Neural progenitor cell (in vitro differentiated cells): Measurements from ENCODE around the gene SLC25A19. TPM values are rescaled to one million over a fixed set of nuclear protein-coding genes. Genes with fewer than 3 reads are reported as not detected.

Experiments
- DNase-seq: peaks from one replicate; pipeline ENCODE4 v3.0.0-alpha.2; 2016; ENCODE audit warnings: low spot score
- H2AFZ ChIP-seq: fragments of 200-600 bp; sonication (generic); replicated peaks from 2 replicates; pipeline ENCODE4 v1.6.1; 2016; ENCODE audit warnings: antibody characterized with exemption
- H3F3A ChIP-seq: fragments of 200-600 bp; sonication (generic); 2 replicates; pipeline ENCODE4 v1.6.1; 2016; ENCODE audit warnings: antibody characterized with exemption, low read depth
- H3K27ac ChIP-seq: fragments of 200-600 bp; sonication (generic); 2 replicates; pipeline ENCODE4 v1.5.1; 2016; ENCODE audit warnings: mild to moderate bottlenecking
- H3K27me3 ChIP-seq: fragments of 200-600 bp; sonication (generic); 2 replicates; pipeline ENCODE4 v1.6.1; 2016; ENCODE audit warnings: mild to moderate bottlenecking, moderate library complexity
- H3K36me3 ChIP-seq: fragments of 200-600 bp; sonication (generic); 2 replicates; pipeline ENCODE4 v1.5.1; 2016
- H3K4me1 ChIP-seq: fragments of 200-600 bp; sonication (generic); 2 replicates; pipeline ENCODE4 v1.6.1; 2016; ENCODE audit warnings: mixed run types
- H3K4me2 ChIP-seq: fragments of 200-600 bp; sonication (generic); 2 replicates; pipeline ENCODE4 v1.6.1; 2016
- H3K4me3 ChIP-seq: fragments of 200-600 bp; sonication (generic); 2 replicates; pipeline ENCODE4 v1.5.1; 2016
- H3K79me2 ChIP-seq: fragments of 200-600 bp; sonication (generic); 2 replicates; pipeline ENCODE4 v1.6.1; 2016; ENCODE audit warnings: low read depth
- H3K9ac ChIP-seq: fragments of 200-600 bp; sonication (generic); 2 replicates; pipeline ENCODE4 v1.6.1; 2016
- H3K9me3 ChIP-seq: fragments of 200-600 bp; sonication (generic); 2 replicates; pipeline ENCODE4 v1.5.1; 2016; ENCODE audit warnings: low read depth
- H4K20me1 ChIP-seq: fragments of 200-600 bp; sonication (generic); 2 replicates; pipeline ENCODE4 v1.6.1; 2016; ENCODE audit warnings: low read depth
- H3K27ac Mint-ChIP-seq: 3 replicates; pipeline ENCODE4 v1.8.0; 2021; ENCODE audit warnings: mixed read lengths
- H3K27me3 Mint-ChIP-seq: 2 replicates; pipeline ENCODE4 v1.8.0; 2022; ENCODE audit warnings: low read depth, mild to moderate bottlenecking, inconsistent platforms, moderate library complexity, mixed read lengths; ENCODE audit not compliant: insufficient read depth
- H3K36me3 Mint-ChIP-seq: 3 replicates; pipeline ENCODE4 v1.8.0; 2021; ENCODE audit warnings: mixed read lengths
- H3K4me1 Mint-ChIP-seq: 3 replicates; pipeline ENCODE4 v1.8.0; 2021; ENCODE audit warnings: mixed read lengths
- H3K4me3 Mint-ChIP-seq: 3 replicates; pipeline ENCODE4 v1.8.0; 2021; ENCODE audit warnings: mild to moderate bottlenecking, moderate library complexity, mixed read lengths
- H3K9me3 Mint-ChIP-seq: 3 replicates; pipeline ENCODE4 v1.8.0; 2020; ENCODE audit warnings: mixed read lengths
- EZH2 ChIP-seq: fragments of 200-600 bp; sonication (generic); IDR thresholded peaks from 2 replicates; pipeline ENCODE4 v1.6.1; 2017; ENCODE audit warnings: antibody characterized with exemption, mild to moderate bottlenecking, moderate library complexity
- EZH2phosphoT487 ChIP-seq: fragments of 200-600 bp; sonication (generic); IDR thresholded peaks from 2 replicates; pipeline ENCODE4 v1.6.1; 2017; ENCODE audit warnings: antibody characterized with exemption
- total RNA-seq: library from RNA; depleted of rRNA; stranded (reverse); fragments of >200 nt; gene quantifications from 2 replicates; pipeline ENCODE4 v1.2.3, GENCODE V29; 2015; ENCODE audit warnings: low replicate concordance
- TF ChIP-seq, protein P1 (sequence below): fragments of 200-600 bp; sonication (generic); IDR thresholded peaks from 2 replicates; pipeline ENCODE4 v1.5.1; 2017; ENCODE audit warnings: antibody characterized with exemption, mild to moderate bottlenecking

Gene SLC25A19
- total RNA-seq, 1 donor from 2014 or later: 5.2 TPM

DNA sequence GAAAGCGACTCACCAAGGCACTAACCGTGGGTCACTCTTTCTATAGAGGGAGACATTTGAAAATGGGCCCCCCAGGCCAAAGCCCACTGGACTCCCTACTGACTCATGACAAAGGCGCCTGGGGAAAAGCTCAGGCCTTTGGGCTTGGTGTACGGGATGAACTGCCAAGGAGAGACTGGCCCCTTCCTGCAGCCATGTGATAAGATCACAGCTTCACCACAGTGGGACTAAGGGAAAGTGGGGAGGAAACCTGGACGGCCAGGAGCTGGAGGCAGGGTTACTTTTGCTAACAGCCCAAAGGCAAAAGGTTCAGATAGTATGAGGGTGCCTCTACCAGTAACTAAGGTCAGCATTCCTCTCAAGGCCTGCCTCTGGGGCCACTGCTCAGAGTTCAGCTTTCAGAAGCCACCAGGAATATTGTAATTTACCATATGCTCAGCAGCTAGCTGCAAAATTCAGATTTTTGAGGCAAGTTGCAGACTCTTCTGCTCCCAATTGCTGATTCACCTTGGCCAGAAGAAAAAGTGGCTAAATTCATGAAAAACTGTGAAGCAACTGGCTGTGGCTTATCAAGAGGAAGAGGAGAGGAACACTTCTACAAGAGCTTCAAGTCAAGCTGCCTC is 37.1 kb upstream of the SLC25A19 start:
- Histone ChIP-seq H3K9ac (peak overlapping the region; percentile 21), H2AFZ (no peak overlapping the region), H3K79me2 (no peaks in the 10 kb centered on the region), H3K27me3 (no peaks in the 10 kb centered on the region), H3K4me1 (peaks cover 4% of the 10 kb centered on the region), H4K20me1 (peaks cover 25% of the 10 kb centered on the region), H3K9me3 (no peaks in the 10 kb centered on the region), H3K4me3 (no peak overlapping the region), H3K27ac (peak overlapping the region; percentile 45), H3F3A (peaks cover 19% of the 10 kb centered on the region), H3K4me2 (no peak overlapping the region), H3K36me3 (no peaks in the 10 kb centered on the region)
- peak overlapping the region; percentile 50 for H3K27ac Mint-ChIP-seq
- H3K36me3 Mint-ChIP-seq: peaks cover 10% of the 10 kb centered on the region
- peaks cover 6% of the 10 kb centered on the region for H3K4me1 Mint-ChIP-seq
- DNase-seq: no peak
- TF ChIP-seq EZH2phosphoT487 (no peak), EZH2 (no peak)
- TF ChIP-seq, protein P1, sequence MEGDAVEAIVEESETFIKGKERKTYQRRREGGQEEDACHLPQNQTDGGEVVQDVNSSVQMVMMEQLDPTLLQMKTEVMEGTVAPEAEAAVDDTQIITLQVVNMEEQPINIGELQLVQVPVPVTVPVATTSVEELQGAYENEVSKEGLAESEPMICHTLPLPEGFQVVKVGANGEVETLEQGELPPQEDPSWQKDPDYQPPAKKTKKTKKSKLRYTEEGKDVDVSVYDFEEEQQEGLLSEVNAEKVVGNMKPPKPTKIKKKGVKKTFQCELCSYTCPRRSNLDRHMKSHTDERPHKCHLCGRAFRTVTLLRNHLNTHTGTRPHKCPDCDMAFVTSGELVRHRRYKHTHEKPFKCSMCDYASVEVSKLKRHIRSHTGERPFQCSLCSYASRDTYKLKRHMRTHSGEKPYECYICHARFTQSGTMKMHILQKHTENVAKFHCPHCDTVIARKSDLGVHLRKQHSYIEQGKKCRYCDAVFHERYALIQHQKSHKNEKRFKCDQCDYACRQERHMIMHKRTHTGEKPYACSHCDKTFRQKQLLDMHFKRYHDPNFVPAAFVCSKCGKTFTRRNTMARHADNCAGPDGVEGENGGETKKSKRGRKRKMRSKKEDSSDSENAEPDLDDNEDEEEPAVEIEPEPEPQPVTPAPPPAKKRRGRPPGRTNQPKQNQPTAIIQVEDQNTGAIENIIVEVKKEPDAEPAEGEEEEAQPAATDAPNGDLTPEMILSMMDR: no peak
- H3K27me3 Mint-ChIP-seq: peaks cover 2% of the 10 kb centered on the region
- no peaks in the 10 kb centered on the region for H3K9me3 Mint-ChIP-seq
- no peak overlapping the region for H3K4me3 Mint-ChIP-seq

DNA sequence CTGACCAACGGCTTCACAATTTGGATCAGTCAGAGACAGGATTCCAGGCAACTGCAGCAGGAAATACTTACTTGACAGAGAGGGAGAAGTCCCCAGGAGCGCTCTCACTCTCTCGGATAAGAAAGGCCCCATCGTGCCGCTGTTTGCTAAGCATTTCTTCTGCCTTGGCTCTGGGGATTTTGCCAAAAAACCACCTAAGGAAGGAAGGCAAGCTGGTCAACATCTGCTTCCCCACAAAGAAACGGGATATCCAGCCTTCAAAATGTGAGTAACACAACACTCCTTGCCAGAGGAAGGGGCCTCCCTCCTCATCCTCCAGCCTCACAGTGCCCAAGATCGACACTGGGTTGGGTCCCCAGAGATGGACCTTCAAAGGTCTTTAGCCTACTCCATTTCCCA is 36.6 kb upstream of the SLC25A19 start:
- no peak overlapping the region for H3K4me3 ChIP-seq
- H3K9me3 Mint-ChIP-seq: no peaks in the 10 kb centered on the region
- H3K36me3 ChIP-seq: no peaks in the 10 kb centered on the region
- H3K27me3 ChIP-seq: no peaks in the 10 kb centered on the region
- no peak overlapping the region for H2AFZ ChIP-seq
- peak overlapping the region; percentile 41 for H3K27ac ChIP-seq
- H3F3A ChIP-seq: peaks cover 19% of the 10 kb centered on the region
- TF ChIP-seq EZH2phosphoT487 (no peak), EZH2 (no peak)
- TF ChIP-seq, protein P1: no peak
- H3K4me1 Mint-ChIP-seq: peaks cover 6% of the 10 kb centered on the region
- no peaks in the 10 kb centered on the region for H3K9me3 ChIP-seq
- H3K27me3 Mint-ChIP-seq: peaks cover 2% of the 10 kb centered on the region
- no peak overlapping the region for H3K4me2 ChIP-seq
- H3K4me1 ChIP-seq: peaks cover 4% of the 10 kb centered on the region
- peak overlapping the region; percentile 50 for H3K27ac Mint-ChIP-seq
- H3K4me3 Mint-ChIP-seq: no peak overlapping the region
- peak overlapping the region; percentile 21 for H3K9ac ChIP-seq
- H3K36me3 Mint-ChIP-seq: peaks cover 9% of the 10 kb centered on the region
- H3K79me2 ChIP-seq: no peaks in the 10 kb centered on the region
- peaks cover 25% of the 10 kb centered on the region for H4K20me1 ChIP-seq
- DNase-seq: no peak

DNA sequence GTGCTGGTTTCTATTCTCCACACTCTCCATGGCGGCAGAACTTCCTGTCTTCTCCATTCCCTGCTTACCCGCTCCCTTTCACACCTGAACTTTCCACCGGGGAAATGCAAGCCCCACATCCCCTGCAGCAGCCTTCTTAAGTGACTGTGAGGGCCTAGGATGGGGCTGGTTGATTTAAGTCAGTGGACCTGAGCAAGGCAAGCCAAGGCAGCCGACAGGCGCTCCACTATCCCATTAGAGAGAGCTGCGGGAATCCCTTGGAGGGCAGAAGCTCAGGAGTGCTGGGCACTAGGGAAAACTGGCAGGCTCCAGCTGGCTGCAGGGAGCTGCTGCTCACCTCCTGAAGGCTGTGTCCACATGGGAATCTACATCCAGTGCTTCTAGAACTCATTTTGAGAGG is 36.1 kb upstream of the SLC25A19 start:
- Mint-ChIP-seq H3K9me3 (no peaks in the 10 kb centered on the region), H3K4me3 (no peak overlapping the region), H3K27me3 (peaks cover 2% of the 10 kb centered on the region), H3K36me3 (peaks cover 13% of the 10 kb centered on the region), H3K4me1 (peaks cover 6% of the 10 kb centered on the region), H3K27ac (no peak overlapping the region)
- Histone ChIP-seq H3K36me3 (no peaks in the 10 kb centered on the region), H3K4me2 (no peak overlapping the region), H3K9ac (no peak overlapping the region), H3K27me3 (no peaks in the 10 kb centered on the region), H3K9me3 (no peaks in the 10 kb centered on the region), H3K4me1 (peaks cover 4% of the 10 kb centered on the region), H3K27ac (peak overlapping the region; percentile 41), H3K79me2 (no peaks in the 10 kb centered on the region), H3F3A (peaks cover 19% of the 10 kb centered on the region), H4K20me1 (peaks cover 25% of the 10 kb centered on the region), H2AFZ (no peak overlapping the region), H3K4me3 (no peak overlapping the region)
- TF ChIP-seq, protein P1: no peak
- TF ChIP-seq EZH2 (no peak), EZH2phosphoT487 (no peak)
- DNase-seq: no peak
